HCT116 (cell line): ENCODE results near the gene INSIG2.

Experiments used
- ATF3 ChIP-seq: IDR thresholded peaks from 2 replicates; pipeline ENCODE4 v1.6.1; 2012
- CEBPB ChIP-seq: IDR thresholded peaks from 2 replicates; pipeline ENCODE4 v1.6.1; 2012; ENCODE audit warnings: low read depth
- CTCF ChIP-seq, 3 experiments: fragments of 200-600 bp in 1 of 3; sonication (generic) in 1 of 3; IDR thresholded peaks in 2 of 3; conservative IDR thresholded peaks in 1 of 3; 2 replicates each; pipeline ENCODE4 v1.5.1; 2012 to 2017; ENCODE audit warnings: low read depth in 2 of 3, low read length in 2 of 3, antibody characterized with exemption in 1 of 3, borderline replicate concordance in 1 of 3, control low read depth in 1 of 3, mild to moderate bottlenecking in 1 of 3, mixed read lengths in 1 of 3, mixed run types in 1 of 3, moderate library complexity in 1 of 3; ENCODE audit not compliant: insufficient read depth in 1 of 3
- EGR1 ChIP-seq: IDR thresholded peaks from 2 replicates; pipeline ENCODE4 v1.6.1; 2012; ENCODE audit warnings: low read depth
- EZH2 ChIP-seq: fragments of 200-600 bp; sonication (generic); IDR thresholded peaks from 2 replicates; pipeline ENCODE4 v1.6.1; 2017; ENCODE audit warnings: antibody characterized with exemption, mixed run types
- EZH2phosphoT487 ChIP-seq: fragments of 200-600 bp; IDR thresholded peaks from 2 replicates; pipeline ENCODE4 v1.6.1; 2018; ENCODE audit warnings: antibody characterized with exemption, borderline replicate concordance
- JUND ChIP-seq: IDR thresholded peaks from 2 replicates; pipeline ENCODE4 v1.6.1; 2012
- POLR2A ChIP-seq: IDR thresholded peaks from 2 replicates; pipeline ENCODE4 v1.7.0; 2011; ENCODE audit warnings: borderline replicate concordance; ENCODE audit not compliant: insufficient read depth, insufficient read length; ENCODE audit errors: extremely low read depth
- POLR2AphosphoS5 ChIP-seq: IDR thresholded peaks from 2 replicates; pipeline ENCODE4 v1.6.1; 2011; ENCODE audit warnings: mild to moderate bottlenecking, low read depth, low read length, moderate library complexity
- SIN3A ChIP-seq: IDR thresholded peaks from 2 replicates; pipeline ENCODE4 v1.6.1; 2012; ENCODE audit warnings: low read depth
- ZFX ChIP-seq: fragments of 450-650 bp; IDR thresholded peaks from 2 replicates; pipeline ENCODE4 v1.6.1; 2017
- TF ChIP-seq, protein P1 (sequence below): IDR thresholded peaks from 2 replicates; pipeline ENCODE4 v1.6.1; 2011; ENCODE audit warnings: mild to moderate bottlenecking, low read length, moderate library complexity; ENCODE audit not compliant: insufficient replicate concordance; ENCODE audit errors: extremely low read depth

DNA sequence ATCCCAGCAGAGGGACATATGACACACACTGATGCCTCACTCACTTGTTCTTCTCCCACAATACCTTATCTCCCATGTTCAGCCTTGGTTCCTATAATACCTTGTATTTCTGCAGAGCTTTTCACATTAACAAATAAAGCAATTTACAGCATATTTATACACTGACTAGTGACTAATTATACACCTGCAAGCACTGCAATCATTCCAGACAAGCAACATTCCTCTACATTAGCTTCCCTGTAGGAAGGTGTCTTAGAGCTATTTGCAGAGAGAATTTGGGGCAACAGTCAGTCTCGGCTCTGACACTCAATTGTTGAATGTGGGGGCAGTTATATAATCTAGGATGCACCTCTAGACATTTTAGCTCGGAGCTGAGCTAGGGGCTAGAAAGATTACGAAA, 9.5 kb upstream of the INSIG2 start:
- TF ChIP-seq POLR2AphosphoS5 (no peak), EZH2 (no peak), CTCF (IDR thresholded peaks at IDR 0.05 in 2 of 3, conservative IDR thresholded peaks at IDR 0.05 in 1 of 3; ENCODE audit: borderline replicate concordance in 1 of 3, insufficient read depth in 1 of 3, low read depth in 2 of 3, low read length in 2 of 3) (no peak), EGR1 (no peak), POLR2A (no peak), CEBPB (no peak), ZFX (no peak), ATF3 (no peak), SIN3A (no peak), EZH2phosphoT487 (no peak), JUND (no peak)
- TF ChIP-seq, protein P1, sequence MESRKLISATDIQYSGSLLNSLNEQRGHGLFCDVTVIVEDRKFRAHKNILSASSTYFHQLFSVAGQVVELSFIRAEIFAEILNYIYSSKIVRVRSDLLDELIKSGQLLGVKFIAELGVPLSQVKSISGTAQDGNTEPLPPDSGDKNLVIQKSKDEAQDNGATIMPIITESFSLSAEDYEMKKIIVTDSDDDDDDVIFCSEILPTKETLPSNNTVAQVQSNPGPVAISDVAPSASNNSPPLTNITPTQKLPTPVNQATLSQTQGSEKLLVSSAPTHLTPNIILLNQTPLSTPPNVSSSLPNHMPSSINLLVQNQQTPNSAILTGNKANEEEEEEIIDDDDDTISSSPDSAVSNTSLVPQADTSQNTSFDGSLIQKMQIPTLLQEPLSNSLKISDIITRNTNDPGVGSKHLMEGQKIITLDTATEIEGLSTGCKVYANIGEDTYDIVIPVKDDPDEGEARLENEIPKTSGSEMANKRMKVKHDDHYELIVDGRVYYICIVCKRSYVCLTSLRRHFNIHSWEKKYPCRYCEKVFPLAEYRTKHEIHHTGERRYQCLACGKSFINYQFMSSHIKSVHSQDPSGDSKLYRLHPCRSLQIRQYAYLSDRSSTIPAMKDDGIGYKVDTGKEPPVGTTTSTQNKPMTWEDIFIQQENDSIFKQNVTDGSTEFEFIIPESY = no peak
